HG03135 (cell line): ENCODE results near the gene KNDC1.
"Not testable (repeated sequence)": the region's sequence is repeated elsewhere in the genome, so short reads cannot be mapped to it uniquely, and the experiment has no call there.

Source experiments
- ATAC-seq: cut with Tn5 transposase; IDR thresholded peaks from one replicate; pipeline ENCODE4 v1.9.1; 2021; ENCODE audit warnings: mild to moderate bottlenecking, moderate library complexity; ENCODE audit not compliant: unreplicated experiment

The KNDC1 gene

GRCh38 chr10:133139551-133140065 lies 20.4 kb upstream of the KNDC1 start:
- ATAC-seq = no peak

- ATAC-seq = no peak
Observed at GRCh38 chr10:133140417-133141143, 19.4 kb upstream of the KNDC1 start.

GRCh38 chr10:133141144-133141957 lies 18.7 kb upstream of the KNDC1 start:
- no peak for ATAC-seq

GRCh38 chr10:133141958-133142340 lies 18.1 kb upstream of the KNDC1 start:
- no peak for ATAC-seq

GRCh38 chr10:133142523-133143199 lies 17.4 kb upstream of the KNDC1 start:
- no peak for ATAC-seq

GRCh38 chr10:133143200-133143533 lies 16.9 kb upstream of the KNDC1 start:
- no peak for ATAC-seq

GRCh38 chr10:133143546-133143945 lies 16.5 kb upstream of the KNDC1 start:
- no peak for ATAC-seq

- ATAC-seq = no peak
Observed at GRCh38 chr10:133144771-133145170, 15.2 kb upstream of the KNDC1 start.

- ATAC-seq = no peak
Observed at GRCh38 chr10:133150226-133150625, 9.8 kb upstream of the KNDC1 start.

GRCh38 chr10:133150656-133151055 lies 9.4 kb upstream of the KNDC1 start:
- ATAC-seq = no peak

GRCh38 chr10:133151071-133151470 lies 8.9 kb upstream of the KNDC1 start:
- not testable (repeated sequence) for ATAC-seq

- no peak for ATAC-seq
Observed at GRCh38 chr10:133151543-133151972, 8.5 kb upstream of the KNDC1 start.

- ATAC-seq = no peak
Observed at GRCh38 chr10:133154411-133154810, 5.6 kb upstream of the KNDC1 start.

- no peak for ATAC-seq
Observed at GRCh38 chr10:133154996-133155778, 4.8 kb upstream of the KNDC1 start.

- no peak for ATAC-seq
Observed at GRCh38 chr10:133156674-133157579, 3.1 kb upstream of the KNDC1 start.

GRCh38 chr10:133157662-133158436 lies 2.2 kb upstream of the KNDC1 start:
- ATAC-seq = no peak

GRCh38 chr10:133158437-133158755 lies 1.6 kb upstream of the KNDC1 start:
- ATAC-seq = no peak

- ATAC-seq = no peak
Observed at GRCh38 chr10:133158756-133159610, 1.0 kb upstream of the KNDC1 start.
